ENCODE measurements around the gene CNTN5.

The CNTN5 gene

GRCh38 chr11:99371257-99371656, 350.5 kb downstream of the CNTN5 start:
- Histone ChIP-seq H3K27me3 (no peaks in the 10 kb centered on the region), H3K36me3 (no peaks in the 10 kb centered on the region), H3K4me1 (peaks cover 0 to 10% (median 0%) of the 10 kb centered on the region in 10 experiments; a peak in 4 of 20 replicates), H3K4me2 (no peak overlapping the region), H3K9me3 (replicated peaks in 1 of 11) (no peaks in the 10 kb centered on the region), H3K9ac (no peak overlapping the region), H4K20me1 (no peaks in the 10 kb centered on the region), H3K27ac (no peak overlapping the region), H3K4me3 (no peak overlapping the region)
- no peak for TF ChIP-seq Cebpa-rat (IDR thresholded peaks at IDR 0.05)

DNA sequence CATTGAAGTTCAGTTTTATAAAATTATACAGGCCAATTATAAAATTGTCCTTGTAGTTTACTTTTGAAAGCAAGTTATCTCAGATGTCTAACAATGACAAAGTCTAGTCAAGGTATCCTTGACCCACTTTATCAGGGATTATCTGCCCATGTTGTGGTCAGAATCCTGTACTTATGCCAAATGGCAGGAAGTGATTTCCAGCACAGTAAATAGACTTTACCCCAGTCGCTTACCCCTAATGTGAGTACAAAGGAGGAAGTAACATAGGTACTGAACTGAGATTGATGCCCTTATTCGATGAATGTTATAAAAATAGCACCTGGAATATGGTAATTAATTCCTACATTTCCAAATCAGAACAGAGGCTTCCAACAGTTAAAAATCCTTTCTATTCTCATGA, 355.7 kb downstream of the CNTN5 start:
- no peak overlapping the region for H3K4me3 ChIP-seq
- H3K36me3 ChIP-seq, result no peaks in the 10 kb centered on the region
- no peaks in the 10 kb centered on the region for H3K27me3 ChIP-seq
- no peak for TF ChIP-seq Cebpa-rat (IDR thresholded peaks at IDR 0.05)
- H3K27ac ChIP-seq, result no peak overlapping the region
- peaks cover 0 to 6% (median 0%) of the 10 kb centered on the region in 10 experiments; a peak in 1 of 20 replicates for H3K4me1 ChIP-seq
- H3K9me3 ChIP-seq (replicated peaks in 1 of 11), result no peaks in the 10 kb centered on the region
- H3K9ac ChIP-seq, result no peak overlapping the region
- H3K4me2 ChIP-seq, result no peak overlapping the region
- no peaks in the 10 kb centered on the region for H4K20me1 ChIP-seq

DNA sequence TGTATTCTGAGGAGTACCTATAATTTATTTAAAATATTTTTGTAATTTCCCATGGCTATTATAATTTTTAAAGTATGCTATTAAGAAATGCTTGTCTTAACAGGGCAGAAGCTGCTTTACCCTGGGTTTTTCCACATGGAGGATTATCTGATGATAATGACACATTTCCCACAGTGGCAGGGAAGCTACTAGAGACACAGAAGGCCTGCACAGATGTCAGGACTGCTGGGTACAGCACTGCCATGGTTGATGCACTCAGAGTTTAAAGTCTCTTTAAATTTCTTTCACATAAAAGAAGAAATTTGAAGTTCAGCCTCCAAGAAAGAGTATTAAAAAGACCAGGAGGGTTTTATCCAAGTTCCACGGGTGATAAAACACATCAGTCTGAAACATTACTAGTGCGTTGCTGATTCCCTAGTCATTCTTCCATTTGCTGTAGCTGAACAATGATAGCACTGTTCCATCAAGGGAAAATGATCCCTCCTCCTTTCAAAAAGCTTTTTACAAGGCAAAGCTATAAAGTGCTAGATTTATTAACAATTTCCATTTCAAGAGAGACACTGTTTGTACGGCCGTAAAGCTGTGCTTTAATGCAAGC, 363.0 kb downstream of the CNTN5 start:
- Histone ChIP-seq H3K36me3 (no peaks in the 10 kb centered on the region), H3K4me2 (no peak overlapping the region), H3K27ac (no peak overlapping the region), H3K4me1 (no peaks in the 10 kb centered on the region), H3K9ac (no peak overlapping the region), H3K27me3 (no peaks in the 10 kb centered on the region), H3K9me3 (replicated peaks in 1 of 11) (no peaks in the 10 kb centered on the region), H3K4me3 (no peak overlapping the region), H4K20me1 (no peaks in the 10 kb centered on the region)
- TF ChIP-seq Cebpa-rat (IDR thresholded peaks at IDR 0.05), result no peak

GRCh38 chr11:99391245-99391644, 370.5 kb downstream of the CNTN5 start:
- no peaks in the 10 kb centered on the region for H3K27me3 ChIP-seq
- H3K4me2 ChIP-seq, result no peak overlapping the region
- H3K36me3 ChIP-seq, result no peaks in the 10 kb centered on the region
- no peaks in the 10 kb centered on the region for H3K9me3 ChIP-seq (replicated peaks in 1 of 11)
- no peaks in the 10 kb centered on the region for H4K20me1 ChIP-seq
- no peak overlapping the region for H3K27ac ChIP-seq
- no peak overlapping the region for H3K4me3 ChIP-seq
- H3K9ac ChIP-seq, result no peak overlapping the region
- TF ChIP-seq Cebpa-rat (IDR thresholded peaks at IDR 0.05), result no peak
- no peaks in the 10 kb centered on the region for H3K4me1 ChIP-seq

DNA sequence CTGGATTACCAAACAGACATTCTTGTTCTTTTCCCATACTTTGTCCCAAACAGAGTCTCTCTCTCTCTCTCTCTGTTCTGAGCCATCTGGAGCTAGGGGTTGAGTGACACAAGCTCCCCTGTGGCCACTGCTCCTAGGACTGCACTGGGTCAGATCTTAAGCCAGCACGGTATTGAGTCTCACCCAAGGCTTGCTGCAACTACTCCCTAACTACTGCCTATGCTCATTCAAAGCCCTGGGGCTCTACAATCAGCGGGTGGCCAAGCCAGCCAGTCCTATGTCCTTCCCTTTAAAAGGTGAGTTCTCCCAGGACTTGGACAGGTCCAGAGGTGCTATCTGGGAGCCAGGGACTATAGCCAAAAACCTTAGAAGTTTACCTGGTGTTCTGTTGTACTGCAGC, 385.6 kb downstream of the CNTN5 start:
- no peaks in the 10 kb centered on the region for H3K36me3 ChIP-seq
- H3K4me2 ChIP-seq, result no peak overlapping the region
- no peak overlapping the region for H3K9ac ChIP-seq
- H3K9me3 ChIP-seq (replicated peaks in 1 of 11), result no peaks in the 10 kb centered on the region
- H3K4me1 ChIP-seq, result no peaks in the 10 kb centered on the region
- no peaks in the 10 kb centered on the region for H3K27me3 ChIP-seq
- TF ChIP-seq Cebpa-rat (IDR thresholded peaks at IDR 0.05), result no peak
- no peaks in the 10 kb centered on the region; a peak in 1 of 22 replicates for H4K20me1 ChIP-seq
- H3K4me3 ChIP-seq, result no peak overlapping the region
- H3K27ac ChIP-seq, result no peak overlapping the region

GRCh38 chr11:99410636-99411035, 389.9 kb downstream of the CNTN5 start:
- H4K20me1 ChIP-seq, result no peaks in the 10 kb centered on the region; a peak in 1 of 22 replicates
- H3K4me1 ChIP-seq, result no peaks in the 10 kb centered on the region
- no peak overlapping the region for H3K4me3 ChIP-seq
- H3K4me2 ChIP-seq, result no peak overlapping the region
- no peak overlapping the region for H3K27ac ChIP-seq
- H3K9ac ChIP-seq, result no peak overlapping the region
- H3K36me3 ChIP-seq, result no peaks in the 10 kb centered on the region
- no peaks in the 10 kb centered on the region for H3K9me3 ChIP-seq (replicated peaks in 1 of 11)
- no peaks in the 10 kb centered on the region for H3K27me3 ChIP-seq
- no peak for TF ChIP-seq Cebpa-rat (IDR thresholded peaks at IDR 0.05)

DNA sequence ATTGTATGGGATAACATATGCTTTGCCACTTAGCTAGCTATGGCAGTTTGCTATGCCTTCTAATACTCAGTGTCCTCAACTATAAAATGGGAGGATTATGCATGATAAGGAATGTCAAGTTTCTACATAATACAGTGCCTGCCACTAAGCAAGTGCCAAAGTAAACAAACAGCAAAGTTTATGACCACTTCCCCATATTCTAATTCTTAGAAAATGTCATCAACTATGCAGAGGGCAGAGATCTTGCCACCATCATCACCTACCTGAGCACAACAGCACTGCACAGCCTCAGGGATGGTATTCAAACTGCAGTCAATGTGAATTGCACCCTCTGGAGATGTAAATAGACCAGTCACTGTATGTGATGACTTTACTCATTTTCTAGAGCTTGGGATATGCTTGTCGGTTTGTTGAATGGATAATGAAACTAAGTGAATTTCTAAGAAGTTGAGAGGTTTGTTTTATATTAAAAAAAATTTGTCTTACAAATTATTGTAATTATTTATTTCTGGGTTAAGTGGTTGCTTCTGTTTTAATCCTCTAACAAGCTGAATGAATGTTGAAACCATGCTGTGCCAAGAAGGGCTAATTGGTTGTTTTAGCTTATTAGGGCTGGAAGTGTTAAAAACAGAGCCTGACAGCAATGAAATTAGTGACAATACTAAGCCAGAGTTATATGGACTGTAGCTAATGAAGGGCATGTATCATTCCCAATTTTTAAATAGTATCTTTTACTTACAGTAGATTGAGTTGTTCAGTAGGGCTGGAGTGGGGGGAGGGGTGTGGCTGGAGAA, 398.4 kb downstream of the CNTN5 start:
- no peak overlapping the region for H3K4me2 ChIP-seq
- no peaks in the 10 kb centered on the region for H3K4me1 ChIP-seq
- no peaks in the 10 kb centered on the region for H3K36me3 ChIP-seq
- peaks cover 0 to 2% (median under 1%) of the 10 kb centered on the region in 11 experiments; a peak in 17 of 22 replicates for H3K9me3 ChIP-seq (replicated peaks in 1 of 11)
- TF ChIP-seq Cebpa-rat (IDR thresholded peaks at IDR 0.05), result no peak
- no peak overlapping the region for H3K27ac ChIP-seq
- no peaks in the 10 kb centered on the region for H4K20me1 ChIP-seq
- H3K27me3 ChIP-seq, result no peaks in the 10 kb centered on the region
- H3K9ac ChIP-seq, result no peak overlapping the region
- H3K4me3 ChIP-seq, result no peak overlapping the region

GRCh38 chr11:99419991-99420390, 399.2 kb downstream of the CNTN5 start:
- no peak for TF ChIP-seq Cebpa-rat (IDR thresholded peaks at IDR 0.05)
- H3K27me3 ChIP-seq, result no peaks in the 10 kb centered on the region
- H4K20me1 ChIP-seq, result no peaks in the 10 kb centered on the region
- peaks cover 8 to 11% (median 10%) of the 10 kb centered on the region in 11 experiments for H3K9me3 ChIP-seq (replicated peaks in 1 of 11)
- no peak overlapping the region for H3K4me3 ChIP-seq
- no peaks in the 10 kb centered on the region for H3K36me3 ChIP-seq
- H3K4me1 ChIP-seq, result no peaks in the 10 kb centered on the region
- no peak overlapping the region for H3K9ac ChIP-seq
- H3K27ac ChIP-seq, result no peak overlapping the region
- H3K4me2 ChIP-seq, result no peak overlapping the region

DNA sequence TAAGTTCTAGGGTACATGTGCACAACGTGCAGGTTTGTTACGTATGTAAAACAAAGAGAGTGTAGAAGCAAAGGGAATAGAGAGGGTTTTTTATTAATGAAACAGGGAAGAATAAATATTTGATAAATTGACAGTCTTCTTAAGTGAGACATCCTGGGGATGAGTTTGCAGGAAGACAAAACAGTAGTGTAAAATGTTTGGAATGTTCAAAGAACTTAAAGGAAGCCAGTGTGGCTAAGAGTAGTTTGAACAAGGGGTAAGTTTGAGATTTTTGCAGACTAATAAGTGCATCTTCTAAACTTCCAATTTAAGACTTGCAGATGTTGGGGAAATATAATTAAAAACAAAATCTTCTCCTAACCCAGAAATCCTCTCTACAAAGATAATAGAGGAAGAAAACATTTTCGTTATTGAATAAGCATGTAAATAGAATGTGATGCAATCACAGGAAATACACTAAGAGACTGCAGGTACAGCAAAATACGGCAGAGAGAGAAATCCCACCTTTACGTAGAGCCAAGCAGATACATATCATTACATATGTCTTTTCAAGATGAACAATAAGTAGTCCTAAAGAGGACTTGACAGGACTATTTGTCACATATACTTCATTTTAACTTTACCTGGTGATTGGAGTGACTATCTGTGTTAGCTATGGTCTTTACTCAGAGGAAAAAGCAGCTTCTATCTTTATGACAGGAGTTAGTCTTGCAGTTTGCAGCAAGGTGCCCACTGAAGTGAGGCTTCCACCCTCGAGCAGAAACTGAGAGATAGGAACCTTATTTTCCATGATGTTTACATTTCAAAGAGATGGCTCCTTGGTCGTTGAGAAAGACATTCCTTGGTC, 402.1 kb downstream of the CNTN5 start:
- H3K9me3 ChIP-seq (replicated peaks in 1 of 11), result peaks cover 13 to 18% (median 16%) of the 10 kb centered on the region in 11 experiments
- H4K20me1 ChIP-seq, result no peaks in the 10 kb centered on the region
- no peak overlapping the region for H3K27ac ChIP-seq
- H3K4me1 ChIP-seq, result no peaks in the 10 kb centered on the region
- H3K4me2 ChIP-seq, result no peak overlapping the region
- H3K9ac ChIP-seq, result no peak overlapping the region
- H3K4me3 ChIP-seq, result no peak overlapping the region
- H3K27me3 ChIP-seq, result no peaks in the 10 kb centered on the region
- no peak for TF ChIP-seq Cebpa-rat (IDR thresholded peaks at IDR 0.05)
- no peaks in the 10 kb centered on the region for H3K36me3 ChIP-seq
